NOMO-1 treated with dmso at 0.1 percent for 144 hours (cell line): ENCODE measurements around the gene FOXK2.
A peak's percentile ranks its signal among the peaks of the same experiment; 100 is the strongest.
"Not testable (repeated sequence)": the region's sequence is repeated elsewhere in the genome, so short reads cannot be mapped to it uniquely, and the experiment has no call there.

Source experiments
- DNase-seq: peaks from one replicate; lab custom pipeline; 2025; ENCODE audit not compliant: unreplicated experiment; lab: John Stamatoyannopoulos, UW

Gene FOXK2

GRCh38 chr17:82528484-82529265 is 9.1 kb downstream of the FOXK2 start:
- no peak for DNase-seq

- DNase-seq, result no peak
Measured at GRCh38 chr17:82529914-82530300, 10.4 kb downstream of the FOXK2 start.

GRCh38 chr17:82531431-82531881 is 11.9 kb downstream of the FOXK2 start:
- DNase-seq, result no peak

GRCh38 chr17:82534401-82534812 is 14.9 kb downstream of the FOXK2 start:
- no peak for DNase-seq

GRCh38 chr17:82536512-82537201 is 17.1 kb downstream of the FOXK2 start:
- DNase-seq, result no peak

- not testable (repeated sequence) for DNase-seq
Measured at GRCh38 chr17:82537228-82537627, 17.7 kb downstream of the FOXK2 start.

GRCh38 chr17:82539076-82539475 is 19.5 kb downstream of the FOXK2 start:
- not testable (repeated sequence) for DNase-seq

GRCh38 chr17:82542439-82542838 is 22.9 kb downstream of the FOXK2 start:
- no peak for DNase-seq

GRCh38 chr17:82544431-82545070 is 25.0 kb downstream of the FOXK2 start:
- no peak for DNase-seq

- no peak for DNase-seq
Measured at GRCh38 chr17:82545071-82545462, 25.5 kb downstream of the FOXK2 start.

- no peak for DNase-seq
Measured at GRCh38 chr17:82547981-82548380, 28.4 kb downstream of the FOXK2 start.

- no peak for DNase-seq
Measured at GRCh38 chr17:82548681-82549303, 29.3 kb downstream of the FOXK2 start.

GRCh38 chr17:82551779-82552457 is 32.4 kb downstream of the FOXK2 start:
- DNase-seq, result peak; percentile 36

- DNase-seq, result no peak
Measured at GRCh38 chr17:82552580-82552979, 33.0 kb downstream of the FOXK2 start.

- no peak for DNase-seq
Measured at GRCh38 chr17:82553210-82553930, 33.8 kb downstream of the FOXK2 start.

- not testable (repeated sequence) for DNase-seq
Measured at GRCh38 chr17:82557510-82557909, 38.0 kb downstream of the FOXK2 start.

GRCh38 chr17:82559566-82560251 is 40.2 kb downstream of the FOXK2 start:
- DNase-seq, result no peak

- no peak for DNase-seq
Measured at GRCh38 chr17:82560252-82560642, 40.7 kb downstream of the FOXK2 start.

GRCh38 chr17:82560802-82561428 is 41.4 kb downstream of the FOXK2 start:
- DNase-seq, result no peak
